Heart right ventricle (tissue), 16 donors: ENCODE measurements around the gene CASR. TPM values are rescaled to one million over a fixed set of nuclear protein-coding genes. Genes with fewer than 3 reads are reported as not detected.

Experiments used
- ATAC-seq, 8 donors: fragments of 200-7000 bp; cut with Tn5 transposase; one replicate each; pipeline ENCODE4 v1.9.1; 2020; ENCODE audit warnings: mild to moderate bottlenecking in 8 of 8, moderate library complexity in 8 of 8, moderate number of reproducible peaks in 1 of 8
- DNase-seq, 2 donors: peaks; one replicate each; pipeline ENCODE4 v3.0.0-alpha.2; 2020
- H3K27ac ChIP-seq, 10 donors: fragments of 200-600 bp; sonication (generic) in 2 of 10; one replicate each; pipeline versions ENCODE4 v1.5.0 to v1.8.0; 2020 to 2022; ENCODE audit warnings: mild to moderate bottlenecking in 3 of 10
- H3K27me3 ChIP-seq, 7 donors: fragments of 200-600 bp; one replicate each; pipeline ENCODE4 v1.8.0; 2021 to 2022; ENCODE audit warnings: mild to moderate bottlenecking in 2 of 7
- H3K36me3 ChIP-seq, 9 donors: fragments of 200-600 bp; sonication (generic) in 1 of 9; one replicate each; pipeline versions ENCODE4 v1.5.0 to v1.8.0; 2020 to 2022; ENCODE audit warnings: mild to moderate bottlenecking in 2 of 9
- H3K4me1 ChIP-seq, 9 donors: fragments of 200-600 bp; sonication (generic) in 1 of 9; one replicate each; pipeline versions ENCODE4 v1.5.0 to v1.8.0; 2020 to 2022; ENCODE audit warnings: mild to moderate bottlenecking in 4 of 9
- H3K4me3 ChIP-seq, 10 donors: fragments of 200-600 bp; sonication (generic) in 2 of 10; one replicate each; pipeline versions ENCODE4 v1.5.0 to v1.8.0; 2020 to 2022; ENCODE audit warnings: mild to moderate bottlenecking in 7 of 10, moderate library complexity in 2 of 10
- H3K9me3 ChIP-seq, 11 donors: fragments of 200-600 bp in 10 of 11; sonication (generic) in 2 of 11; one replicate each; pipeline versions ENCODE4 v1.5.0 to v1.8.0; 2013 to 2022; ENCODE audit warnings: mild to moderate bottlenecking in 2 of 11, control low read depth in 1 of 11, moderate library complexity in 1 of 11
- CTCF ChIP-seq, 9 donors: fragments of 200-600 bp; sonication (generic) in 2 of 9; IDR thresholded peaks; one replicate each; pipeline versions ENCODE4 v1.5.0 to v1.8.0; 2021 to 2022; ENCODE audit warnings: antibody characterized with exemption in 9 of 9, mild to moderate bottlenecking in 5 of 9, moderate library complexity in 1 of 9
- whole genome bisulfite sequencing, 2 donors: extraction: QIAGEN DNeasy Blood & Tissue Kit; methylation state at CpG; one replicate each; pipeline ENCODE4 v1.1.7; 2013; ENCODE audit warnings: inconsistent platforms in 1 of 2; 5-methylcytosine and 5-hydroxymethylcytosine counted together
- intact Hi-C, 10 donors: fragments of 100-400 bp; cut with DNase I; formaldehyde crosslinking; loops; one replicate each; pipeline versions ENCODE4 v1.11.1 to v1.14.2; 2022
- polyA plus RNA-seq, 2 donors: library from polyadenylated mRNA; stranded (reverse); fragments of 200-250 nt; gene quantifications; one replicate each; pipeline ENCODE4 v1.2.3, GENCODE V29; 2013
- total RNA-seq, 10 donors: library from RNA; stranded (reverse); fragmentation: NEBNext Ultra II Directional in 3 of 10; extraction: Animal tissue kit (Norgen Biotek cat#: 25700) in 3 of 10; gene quantifications; one replicate each; pipeline versions ENCODE4 v1.2.1 to v1.2.4, GENCODE V29; 2021 to 2023
- donor health status: Arrhythmogenic right ventricular cardiomyopathy.
- donor health status: ischemic (EF 13 %, LVEDD 7.1; RV severe dilation, severe dysfunction).
- donor health status: healthy with polysubstance abuse.
- donor health status: DM: no; HTN: yes; CAD: no.
- donor health status: DM: no; HTN: no; CAD: no.
- donor health status: ischemic (EF 25% LVEDD 6.9; RV normal size, moderate dysfunction).
- donor health status: ischemic (EF 25% LVEDD 5.7; RV mildly dilated, moderate dysfunction).
- donor health status: healthy.
- donor health status: DM: yes; HTN: yes; CAD: no.
- donor health status: Ischemic cardiomyopathy.
- donor health status: ischemic (EF 35%, LVEDD 5.7; RV mildly dilated, moderate dysfunction).
- donor health status: nonischemic (EF 11% LVEDD 7.7; RV severe dilation, severe dysfunction).
- donor health status: DM: yes; HTN: yes; CAD: no.
- donor health status: PGD.
- donor health status: ischemic (EF 29% LVEDD 5.4; RV normal size, mild dysfunction).
- donor health status: nonischemic (EF 23%, LVEDD 6.1; RV moderate dilation, normal function).

CASR gene
- total and polyA plus RNA-seq, 12 donors = not detected

DNA sequence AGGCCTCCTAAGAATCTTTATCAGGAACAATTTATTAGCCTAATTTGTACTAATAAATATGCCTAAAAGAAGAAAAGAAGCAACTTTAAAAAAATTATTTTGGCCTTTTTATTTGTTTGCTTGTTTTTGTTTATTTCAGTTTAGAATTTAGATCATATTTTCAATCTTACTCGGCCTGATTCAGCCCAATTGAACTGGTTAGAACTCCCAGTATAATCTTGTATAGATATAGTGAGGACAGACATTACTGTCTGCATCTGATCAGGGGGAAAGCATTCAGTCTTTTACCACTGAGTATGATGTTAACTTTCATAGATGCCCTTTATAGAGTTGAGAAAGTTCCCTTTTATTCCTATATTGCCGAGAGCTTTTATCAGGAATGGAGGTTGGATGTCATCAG, 85.6 kb downstream of the CASR start:
- DNase-seq = no peak
- Histone ChIP-seq H3K27me3 (peaks cover 0 to 7% (median 0%) of the 10 kb centered on the region in 7 donors), H3K27ac (no peak overlapping the region), H3K4me3 (no peak overlapping the region), H3K36me3 (no peaks in the 10 kb centered on the region), H3K4me1 (peaks cover 0 to 27% (median 0%) of the 10 kb centered on the region in 9 donors), H3K9me3 (no peaks in the 10 kb centered on the region)
- ATAC-seq = no peak
- no peak for TF ChIP-seq CTCF (IDR thresholded peaks at IDR 0.05)
- intact Hi-C loops = loop anchor here in 1 of 10 donors (10.0 kb wide), 1 partner anchor 714 kb away; no protein-coding TSS in a partner anchor
- 73 to 76% methylated on average over 2 of the region's 2 CpGs for WGBS, 2 donors

GRCh38 chr3:122271246-122271898, 87.9 kb downstream of the CASR start:
- intact Hi-C loops = no loop called here
- ATAC-seq (no peak), DNase-seq (no peak)
- 57 to 76% methylated on average over 3 of the region's 3 CpGs for WGBS, 2 donors
- Histone ChIP-seq H3K9me3 (no peaks in the 10 kb centered on the region), H3K27me3 (peaks cover 0 to 22% (median 0%) of the 10 kb centered on the region in 7 donors), H3K36me3 (no peaks in the 10 kb centered on the region), H3K27ac (no peak overlapping the region), H3K4me3 (no peak overlapping the region), H3K4me1 (peaks cover 0 to 27% (median 0%) of the 10 kb centered on the region in 9 donors)
- TF ChIP-seq CTCF (IDR thresholded peaks at IDR 0.05) = no peak

DNA sequence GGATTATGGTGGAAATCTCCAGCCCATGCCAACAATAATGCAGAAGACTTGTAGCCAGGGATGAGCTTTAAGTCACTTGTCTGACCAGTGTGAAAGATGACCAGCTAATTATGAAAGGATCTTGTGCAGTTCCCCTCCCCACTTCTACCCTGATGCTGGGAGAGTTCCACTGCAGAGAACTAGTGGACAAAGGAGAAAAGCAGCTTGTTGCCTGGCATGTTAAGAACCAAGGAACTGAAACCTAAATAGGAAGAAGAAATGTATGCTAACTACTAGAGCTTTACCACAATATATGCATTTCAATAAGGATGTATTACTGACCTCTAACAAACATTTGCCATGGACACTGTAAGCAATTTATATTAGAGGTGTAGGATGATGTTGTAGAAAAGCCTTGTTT, 89.4 kb downstream of the CASR start:
- no peak overlapping the region for H3K27ac ChIP-seq
- H3K4me3 ChIP-seq = no peak overlapping the region
- peaks cover 0 to 36% (median 0%) of the 10 kb centered on the region in 7 donors for H3K27me3 ChIP-seq
- intact Hi-C loops = no loop called here
- TF ChIP-seq CTCF (IDR thresholded peaks at IDR 0.05) = no peak
- no peaks in the 10 kb centered on the region for H3K36me3 ChIP-seq
- H3K4me1 ChIP-seq = peaks cover 0 to 27% (median 0%) of the 10 kb centered on the region in 9 donors
- H3K9me3 ChIP-seq = no peaks in the 10 kb centered on the region
- ATAC-seq (no peak), DNase-seq (no peak)

DNA sequence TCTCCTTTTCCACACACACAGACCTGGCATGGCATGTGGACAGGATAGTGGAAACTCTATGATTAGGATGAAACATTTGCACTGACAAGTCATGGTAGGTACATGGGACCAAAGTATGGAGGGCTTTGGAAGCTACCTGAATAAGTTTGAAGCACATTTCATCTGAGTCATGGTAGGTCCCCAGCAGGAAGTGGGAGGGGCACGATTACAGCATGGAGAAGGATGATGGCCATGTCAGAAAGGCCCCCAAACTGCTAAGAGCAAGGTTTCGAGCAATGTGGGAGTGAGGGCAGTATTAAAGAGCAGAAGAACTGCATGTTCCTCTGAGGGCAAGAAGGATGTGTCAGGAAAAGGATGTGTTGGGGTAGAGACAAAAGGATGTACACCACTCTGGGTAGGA, 90.0 kb downstream of the CASR start:
- Histone ChIP-seq H3K4me3 (no peak overlapping the region), H3K4me1 (peaks cover 0 to 27% (median 0%) of the 10 kb centered on the region in 9 donors), H3K36me3 (no peaks in the 10 kb centered on the region), H3K27me3 (peaks cover 0 to 36% (median 0%) of the 10 kb centered on the region in 7 donors), H3K9me3 (no peaks in the 10 kb centered on the region), H3K27ac (no peak overlapping the region)
- no peak for ATAC-seq
- WGBS, 2 donors = 60 to 66% methylated on average over 2 of the region's 2 CpGs
- TF ChIP-seq CTCF (IDR thresholded peaks at IDR 0.05) = no peak
- DNase-seq = no peak
- intact Hi-C loops = no loop called here
